Measurements from ENCODE around the gene COL1A1.

The COL1A1 gene

GRCh38 chr17:50194934-50195865 is 6.2 kb downstream of the COL1A1 start:
- DNase-seq (ENCODE audit: low spot score), result no peak
- TF ChIP-seq CTCF (IDR thresholded peaks at IDR 0.05; ENCODE audit: borderline replicate concordance, control extremely low read depth, extremely low read depth, insufficient read depth, missing control alignments), result no peak
- in situ Hi-C loops (cut with MboI; ENCODE audit: low sequenced_read_pairs, unreplicated experiment), result loop anchor here (10.0 kb wide), 1 partner anchor 100 kb away; no protein-coding TSS in a partner anchor

- TF ChIP-seq CTCF (IDR thresholded peaks at IDR 0.05; ENCODE audit: borderline replicate concordance, control extremely low read depth, extremely low read depth, insufficient read depth, missing control alignments), result no peak
- in situ Hi-C loops (cut with MboI; ENCODE audit: low sequenced_read_pairs, unreplicated experiment), result loop anchor here (10.0 kb wide), 1 partner anchor 100 kb away; no protein-coding TSS in a partner anchor
- DNase-seq (ENCODE audit: low spot score), result no peak
Observed at GRCh38 chr17:50194140-50194933, 7.1 kb downstream of the COL1A1 start.

- in situ Hi-C loops (cut with MboI; ENCODE audit: low sequenced_read_pairs, unreplicated experiment), result loop anchor here (10.0 kb wide), 1 partner anchor 102 kb away; no protein-coding TSS in a partner anchor
- no peak for TF ChIP-seq CTCF (IDR thresholded peaks at IDR 0.05; ENCODE audit: borderline replicate concordance, control extremely low read depth, extremely low read depth, insufficient read depth, missing control alignments)
- DNase-seq (ENCODE audit: low spot score), result peak; percentile 68
Observed at GRCh38 chr17:50192618-50193291, 8.7 kb downstream of the COL1A1 start.

GRCh38 chr17:50192144-50192617 is 9.2 kb downstream of the COL1A1 start:
- no peak for TF ChIP-seq CTCF (IDR thresholded peaks at IDR 0.05; ENCODE audit: borderline replicate concordance, control extremely low read depth, extremely low read depth, insufficient read depth, missing control alignments)
- no peak for DNase-seq (ENCODE audit: low spot score)
- in situ Hi-C loops (cut with MboI; ENCODE audit: low sequenced_read_pairs, unreplicated experiment), result loop anchor here (10.0 kb wide), 1 partner anchor 103 kb away; no protein-coding TSS in a partner anchor

GRCh38 chr17:50191359-50192143 is 9.9 kb downstream of the COL1A1 start:
- in situ Hi-C loops (cut with MboI; ENCODE audit: low sequenced_read_pairs, unreplicated experiment), result loop anchor here (10.0 kb wide), 1 partner anchor 103 kb away; no protein-coding TSS in a partner anchor
- no peak for DNase-seq (ENCODE audit: low spot score)
- no peak for TF ChIP-seq CTCF (IDR thresholded peaks at IDR 0.05; ENCODE audit: borderline replicate concordance, control extremely low read depth, extremely low read depth, insufficient read depth, missing control alignments)

Data from GM13976 (cell line).